T1000 (cell line): Measurements from ENCODE around the gene MPND.

Experiments used
- DNase-seq: peaks from one replicate; lab custom pipeline; 2025; ENCODE audit warnings: mixed read lengths; lab: John Stamatoyannopoulos, UW

The MPND gene

GRCh38 chr19:4343370-4344307, at the start of gene MPND:
TSS of gene MPND (plus strand) at chr19:4343562. CDS start at chr19:4343594, 32 bp downstream.
- DNase-seq, result peak; percentile 63

DNA sequence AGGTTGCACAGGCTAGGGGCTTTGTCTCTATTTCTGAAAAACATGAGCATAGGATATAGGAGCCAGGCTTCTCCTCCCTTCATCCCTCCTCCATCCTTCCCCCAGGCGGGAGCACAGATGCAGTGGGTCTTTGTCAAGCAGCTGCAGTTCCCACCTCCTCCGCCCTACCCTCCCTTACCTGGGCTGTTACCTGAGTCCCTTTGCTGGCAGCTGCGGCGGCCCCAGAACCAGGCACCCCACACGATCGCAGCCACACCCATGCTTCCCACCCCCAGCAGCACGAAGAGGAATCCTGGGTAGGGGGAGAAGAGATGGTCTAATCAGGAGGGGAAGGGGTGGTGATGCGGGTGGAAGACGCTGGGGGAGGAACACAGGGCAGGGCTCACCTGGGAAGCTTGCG, 49.0 kb upstream of the MPND start:
- DNase-seq, result no peak

- DNase-seq, result no peak
Observed at GRCh38 chr19:4295972-4296771, 47.2 kb upstream of the MPND start.

GRCh38 chr19:4297901-4298809, 45.2 kb upstream of the MPND start:
- DNase-seq, result no peak

DNA sequence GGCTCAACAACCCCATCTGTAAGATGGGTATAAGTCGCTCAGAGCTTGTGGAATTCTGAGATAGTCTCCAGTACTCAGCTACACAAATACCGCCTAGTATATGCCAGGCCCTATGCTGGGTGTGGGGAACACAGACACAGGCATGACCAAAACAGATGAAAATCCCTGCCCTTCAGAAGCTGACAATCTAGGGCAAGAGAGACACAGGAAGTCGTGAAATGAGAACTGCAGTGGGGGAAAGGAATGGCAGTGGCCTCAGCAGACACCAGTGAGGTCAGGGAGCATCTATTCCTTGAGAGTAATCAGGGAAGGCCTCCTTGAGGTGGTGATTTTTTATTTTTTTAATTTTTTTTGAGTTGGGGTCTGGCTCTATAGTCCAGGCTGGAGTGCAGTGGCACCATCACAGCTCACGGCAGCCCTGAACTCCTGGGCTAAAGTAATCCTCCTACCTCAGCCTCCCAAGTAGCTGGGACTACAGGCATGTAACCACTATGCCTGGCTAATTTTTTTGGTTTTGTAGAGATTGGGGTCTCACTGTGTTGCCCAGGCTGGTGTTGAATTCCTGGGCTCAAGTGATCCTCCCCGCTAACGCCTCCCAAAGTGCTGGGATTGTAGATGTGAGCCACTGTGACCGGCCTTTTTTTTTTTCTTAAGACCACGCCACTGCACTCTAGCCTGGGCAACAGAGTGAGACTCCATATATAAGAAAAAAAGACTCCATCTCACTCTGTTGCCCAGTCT, 44.4 kb upstream of the MPND start:
- no peak for DNase-seq

GRCh38 chr19:4300589-4300988, 42.8 kb upstream of the MPND start:
- no peak for DNase-seq

- no peak for DNase-seq
Observed at GRCh38 chr19:4301590-4302242, 41.6 kb upstream of the MPND start.

GRCh38 chr19:4302243-4302640, 41.1 kb upstream of the MPND start, which contains the start of gene TMIGD2:
TSS of gene TMIGD2 (minus strand) at chr19:4302389. CDS start at chr19:4302385, 4 bp downstream.
- DNase-seq, result no peak

DNA sequence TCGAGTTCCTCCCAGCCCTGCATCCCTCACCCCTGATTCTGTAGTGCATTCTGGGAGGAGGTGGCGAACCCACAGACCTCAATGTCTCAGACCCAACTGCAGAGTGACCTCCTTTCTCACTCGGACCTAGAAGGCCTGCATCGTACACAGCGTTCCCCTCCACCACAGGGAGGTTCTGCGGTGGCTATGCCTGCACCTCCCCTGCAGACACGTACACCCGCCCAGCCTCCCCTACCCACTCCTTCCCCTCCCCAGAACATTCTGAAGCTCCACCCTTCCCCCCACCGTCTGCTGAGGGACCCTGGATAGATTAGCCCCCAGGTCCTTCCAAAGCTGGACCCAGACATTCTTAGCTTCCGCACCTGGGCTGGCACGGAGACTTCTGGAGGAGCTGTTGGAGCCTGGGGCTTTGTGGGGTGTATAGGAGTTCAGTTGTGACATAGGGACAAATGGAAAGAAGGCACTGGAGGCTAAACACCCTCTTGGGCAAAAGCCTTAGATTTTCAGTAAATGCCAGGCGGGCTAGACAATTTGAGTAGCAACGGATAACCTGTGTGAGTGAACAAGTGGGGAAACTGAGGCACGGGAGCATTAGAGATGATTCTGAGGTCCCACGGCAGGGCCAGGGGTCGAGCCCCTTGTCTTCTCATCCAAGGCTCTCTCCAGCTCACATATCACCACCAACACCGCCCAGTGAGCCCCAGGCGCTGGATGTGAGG, 39.4 kb upstream of the MPND start:
- DNase-seq, result no peak

- DNase-seq, result peak; percentile 73
Observed at GRCh38 chr19:4304538-4305256, 38.7 kb upstream of the MPND start, which contains the start of gene FSD1. TSS of gene FSD1 (plus strand) at chr19:4304598. CDS start at chr19:4304747, 149 bp downstream.

DNA sequence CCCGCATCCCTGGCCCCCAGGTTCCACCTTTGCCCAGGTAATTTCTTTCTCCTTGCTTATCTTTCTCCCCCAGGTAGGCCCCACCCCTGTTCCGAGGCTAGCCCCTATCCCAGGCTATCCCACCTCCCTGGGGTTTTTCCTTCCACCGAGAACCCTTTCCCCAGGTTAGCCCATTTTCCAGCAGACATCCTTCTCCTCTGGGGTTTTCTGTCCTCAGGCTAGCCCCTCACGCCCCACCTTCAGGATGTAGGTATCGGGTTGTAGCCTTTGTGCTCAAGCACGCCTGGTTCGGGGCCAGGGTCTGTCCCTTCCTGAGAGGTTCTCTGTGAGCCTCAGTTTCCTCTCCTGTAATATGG, 38.1 kb upstream of the MPND start:
- no peak for DNase-seq

- no peak for DNase-seq
Observed at GRCh38 chr19:4305659-4306058, 37.7 kb upstream of the MPND start.

DNA sequence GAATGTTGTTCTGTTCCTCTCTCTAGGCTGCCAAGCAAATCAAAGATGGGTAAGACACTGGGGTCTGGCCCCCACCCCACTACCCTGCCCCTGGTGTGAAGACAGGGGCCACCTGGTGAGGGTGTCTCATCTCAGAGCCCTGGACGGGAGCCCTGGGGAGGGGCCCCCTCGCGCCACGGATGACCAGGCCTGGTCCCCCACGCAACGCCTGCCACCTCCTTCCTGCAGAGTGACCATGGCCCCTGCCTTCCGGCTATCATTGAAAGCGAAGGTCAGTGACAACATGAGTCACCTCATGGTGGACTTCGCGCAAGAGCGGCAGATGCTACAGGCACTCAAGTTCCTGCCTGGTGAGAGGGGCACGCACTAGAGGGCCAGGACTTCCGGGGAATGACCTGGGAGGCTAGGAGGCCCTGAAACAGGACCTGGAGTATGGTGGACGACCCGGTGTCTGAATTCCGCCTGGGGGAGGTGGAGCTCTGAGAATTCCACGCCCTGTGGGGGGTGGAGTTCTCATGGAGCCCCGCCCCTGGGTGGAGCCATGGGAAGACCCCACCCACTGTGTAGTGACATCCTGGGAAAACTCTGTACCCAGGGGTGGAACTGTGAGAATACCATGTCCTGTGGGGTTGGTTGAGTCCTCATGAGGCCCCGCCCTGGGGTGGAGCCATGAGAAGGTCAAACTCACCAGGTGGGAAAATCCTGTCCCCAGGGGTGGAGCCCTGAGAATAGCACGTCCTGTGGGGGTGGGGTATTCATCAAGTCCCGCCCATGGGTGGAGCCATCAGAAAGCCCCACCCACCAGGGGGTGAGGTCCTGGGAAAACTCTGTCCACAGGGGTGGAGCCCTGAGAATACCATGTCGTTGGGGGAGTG, 32.9 kb upstream of the MPND start:
- DNase-seq, result no peak

GRCh38 chr19:4313847-4314490, 29.4 kb upstream of the MPND start:
- DNase-seq, result no peak

GRCh38 chr19:4316956-4317355, 26.4 kb upstream of the MPND start:
- no peak for DNase-seq

DNA sequence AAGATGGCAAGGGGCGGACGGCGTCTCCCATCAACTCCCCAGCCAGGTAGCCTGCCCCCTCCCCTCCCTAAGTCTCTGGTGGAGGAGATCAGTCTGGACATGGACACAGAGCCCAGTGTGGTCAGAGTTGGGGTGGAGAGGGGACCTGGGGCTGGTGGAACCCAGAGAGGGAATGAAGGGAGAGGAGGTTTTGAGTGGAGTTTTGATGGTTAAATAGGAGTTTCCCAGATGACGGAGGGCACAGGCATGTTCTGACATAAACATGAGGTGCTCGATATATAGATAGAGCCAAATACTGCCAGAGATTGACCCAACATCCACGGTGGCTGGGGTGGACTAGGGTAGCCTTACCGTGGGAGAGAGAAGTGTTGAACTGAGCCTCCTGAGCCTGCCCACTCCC, 24.9 kb upstream of the MPND start:
- DNase-seq, result no peak

DNA sequence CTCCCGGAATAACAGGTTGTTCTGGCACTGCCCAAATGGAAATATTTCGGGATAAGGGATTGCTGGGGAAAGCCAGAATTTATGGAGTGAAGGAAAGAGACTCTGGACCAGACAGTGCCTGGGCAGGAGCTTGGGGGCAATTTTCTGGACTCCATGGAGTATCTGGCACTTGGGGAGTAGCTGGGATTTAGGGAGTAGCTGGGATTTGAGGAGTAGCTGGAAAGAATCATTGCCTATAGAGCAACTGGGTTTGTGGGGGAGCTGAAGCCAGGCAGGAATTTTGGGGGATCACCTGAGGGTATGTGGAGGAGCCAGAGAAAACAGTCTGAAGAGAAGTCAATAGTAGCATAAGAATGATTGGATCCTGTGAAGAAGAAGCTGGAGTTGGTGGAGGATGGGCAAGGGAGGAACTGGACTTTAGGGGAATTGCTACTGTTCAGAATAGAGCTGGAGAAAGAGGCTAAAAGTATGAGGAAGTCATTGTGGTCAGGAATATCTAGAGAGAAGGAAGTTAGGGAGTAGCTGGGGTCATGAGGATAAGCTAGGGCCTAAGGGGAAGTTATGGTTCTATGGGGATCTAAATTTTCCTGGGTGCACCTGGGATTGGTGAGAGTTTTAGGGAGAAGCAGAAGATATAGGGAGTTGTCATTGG, 24.2 kb upstream of the MPND start:
- DNase-seq, result no peak
